ENCODE results near the gene FUT8.
"Not testable (repeated sequence)": the region's sequence is repeated elsewhere in the genome, so short reads cannot be mapped to it uniquely, and the experiment has no call there.

The FUT8 gene

DNA sequence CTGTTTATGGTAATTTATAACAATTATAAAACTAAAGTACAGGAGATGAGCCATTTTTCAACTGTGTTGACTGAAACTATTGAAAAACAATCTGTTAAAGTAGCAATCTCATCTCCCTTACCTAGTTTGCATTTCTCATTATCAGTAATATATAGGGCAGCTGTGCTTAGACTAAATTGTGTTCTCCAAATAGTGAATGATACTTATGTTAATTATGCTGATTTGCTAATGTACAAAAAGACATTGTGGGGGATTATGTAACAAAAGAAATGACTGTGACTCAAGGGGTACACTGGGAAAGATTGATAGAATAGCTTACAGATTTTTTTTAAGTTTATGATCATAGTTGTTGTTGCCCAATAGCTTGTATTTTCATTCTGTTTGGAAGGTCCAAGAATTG, 207.7 kb downstream of the FUT8 start:
- DNase-seq (ENCODE audit: low read depth in 2 of 2) = no peak

GRCh38 chr14:65622703-65623102, 210.2 kb downstream of the FUT8 start:
- no peak for DNase-seq (ENCODE audit: low read depth in 2 of 2)

DNA sequence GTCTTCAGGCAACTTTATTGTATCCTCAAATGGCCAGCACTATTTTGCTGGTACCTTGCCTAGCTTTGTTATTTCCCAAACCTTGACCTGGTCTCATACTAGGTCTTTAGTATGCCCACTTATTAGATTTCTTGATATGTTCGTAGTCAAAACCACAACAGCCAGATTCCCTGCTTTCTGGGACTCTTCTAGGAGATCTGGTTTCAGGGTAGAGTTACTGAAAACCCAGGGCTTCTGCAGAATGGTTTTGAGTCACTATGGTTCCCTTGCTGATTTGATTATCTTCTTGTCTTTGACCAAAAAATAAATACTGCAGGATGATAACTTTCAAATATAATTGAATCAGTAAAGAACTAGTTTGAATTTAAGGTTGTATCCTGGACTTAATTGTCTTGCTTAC, 211.2 kb downstream of the FUT8 start:
- no peak for DNase-seq (ENCODE audit: low read depth in 2 of 2)

DNA sequence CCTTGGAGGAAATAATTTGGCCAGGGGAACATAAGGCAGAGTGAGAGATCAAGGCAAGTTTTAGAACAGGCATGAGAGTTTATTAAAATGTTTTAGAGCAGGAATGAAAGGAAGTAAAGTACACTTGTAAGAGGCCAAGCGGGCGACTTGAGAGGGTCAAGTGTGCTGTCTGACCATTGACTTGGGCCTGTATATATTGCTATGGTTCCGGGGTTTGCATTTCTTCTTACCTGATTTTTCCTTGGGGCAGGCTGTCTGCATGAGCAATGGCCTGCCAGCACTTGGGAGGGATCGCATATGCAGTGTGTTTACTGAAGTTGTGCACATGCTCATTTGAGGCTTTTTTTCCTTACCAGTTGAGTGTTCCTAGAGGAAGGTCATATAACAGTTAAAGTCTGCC, 214.8 kb downstream of the FUT8 start:
- no peak for DNase-seq (ENCODE audit: low read depth in 2 of 2)

DNA sequence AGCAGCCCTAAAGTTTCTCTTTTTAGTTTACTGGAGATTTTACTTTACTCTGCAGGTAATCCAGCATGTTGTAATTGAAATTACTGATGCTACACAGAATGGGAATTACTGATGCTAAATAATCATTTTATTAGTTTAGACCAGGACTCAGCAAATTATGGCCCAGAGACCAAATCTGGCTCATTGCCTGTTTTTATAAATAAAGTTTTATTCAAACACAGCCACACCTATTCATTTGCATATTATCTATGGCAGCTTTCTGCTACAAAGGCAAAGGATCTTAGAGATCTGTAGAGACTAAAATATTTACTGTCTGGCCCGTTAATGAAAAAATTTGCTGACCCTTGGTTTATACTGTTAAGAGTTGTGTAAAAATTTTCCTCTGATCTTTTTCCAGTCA, 216.1 kb downstream of the FUT8 start:
- DNase-seq (ENCODE audit: low read depth in 2 of 2) = no peak

DNA sequence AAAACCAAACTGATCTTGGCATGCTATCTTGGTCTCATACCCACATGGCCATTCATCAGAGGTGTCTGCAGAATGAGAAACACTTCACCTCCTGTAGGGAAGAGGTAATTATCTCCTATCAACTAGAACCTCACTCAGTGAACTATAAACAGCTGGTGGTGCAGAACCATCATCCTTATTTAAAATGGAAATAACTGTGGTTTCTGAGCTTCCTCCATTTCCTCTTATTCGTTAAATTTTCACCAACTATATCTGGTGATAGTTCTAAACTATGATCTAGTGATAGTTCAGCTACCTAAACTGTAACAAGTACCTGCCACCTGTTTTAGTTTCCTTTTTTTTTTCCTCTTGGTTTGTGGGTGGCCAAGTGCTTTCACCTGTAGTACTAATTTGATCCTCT, 218.5 kb downstream of the FUT8 start:
- DNase-seq (ENCODE audit: low read depth in 2 of 2) = no peak

GRCh38 chr14:65632487-65632886, 220.0 kb downstream of the FUT8 start:
- no peak for DNase-seq (ENCODE audit: low read depth in 2 of 2)

DNA sequence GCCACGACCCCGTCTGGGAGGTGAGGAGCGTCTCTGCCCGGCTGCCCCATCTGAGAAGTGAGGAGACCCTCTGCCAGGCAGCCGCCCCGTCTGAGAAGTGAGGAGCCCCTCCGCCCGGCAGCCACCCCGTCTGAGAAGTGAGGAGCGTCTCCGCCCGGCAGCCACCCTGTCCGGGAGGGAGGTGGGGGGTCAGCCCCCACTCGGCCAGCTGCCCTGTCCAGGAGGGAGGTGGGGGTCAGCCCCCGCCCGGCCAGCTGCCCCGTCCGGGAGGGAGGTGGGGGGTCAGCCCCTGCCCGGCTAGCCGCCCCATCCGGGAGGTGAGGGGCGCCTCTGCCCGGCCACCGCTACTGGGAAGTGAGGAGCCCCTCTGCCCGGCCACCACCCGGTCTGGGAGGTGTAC, 221.1 kb downstream of the FUT8 start:
- not testable (repeated sequence) for DNase-seq (ENCODE audit: low read depth in 2 of 2)

DNA sequence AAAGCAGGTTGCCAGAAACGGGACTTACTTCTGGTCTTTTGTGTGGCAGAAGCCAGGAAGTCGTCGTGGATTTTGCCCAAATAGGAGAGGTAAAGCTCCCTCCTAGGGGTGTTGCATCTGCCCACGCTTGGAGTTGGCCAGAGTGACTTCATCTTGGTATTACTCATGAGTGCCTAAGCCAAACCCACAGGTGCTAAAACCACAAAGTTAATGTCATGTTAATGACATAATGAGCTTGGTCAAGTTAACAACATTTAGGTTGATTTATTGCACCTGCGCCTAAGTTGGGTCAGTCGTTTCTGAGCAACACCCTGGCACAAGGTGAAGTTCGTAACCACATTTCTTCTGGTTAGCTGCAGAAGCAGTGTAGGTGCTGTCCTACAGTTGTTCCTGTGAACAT, 225.2 kb downstream of the FUT8 start:
- peak; percentile 2 to 4 for DNase-seq (ENCODE audit: low read depth in 2 of 2)

DNA sequence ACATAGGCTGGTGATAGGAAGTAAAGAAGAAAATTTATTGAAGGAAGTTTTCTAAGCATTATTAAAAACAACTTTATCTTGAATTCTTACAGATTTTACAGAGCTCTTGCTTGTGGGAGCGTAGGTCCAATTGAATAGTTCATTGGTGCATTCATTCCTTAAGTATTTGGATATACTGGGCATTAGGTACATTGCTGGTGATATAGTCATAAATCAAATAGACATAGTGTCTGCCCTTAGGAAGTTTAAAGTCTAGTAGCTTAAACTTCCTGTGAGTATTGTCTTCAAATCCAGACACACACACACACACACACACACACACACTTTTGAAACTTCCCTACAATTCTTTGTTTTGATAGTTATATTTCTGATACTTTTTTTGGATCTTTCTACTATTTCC, 226.7 kb downstream of the FUT8 start:
- no peak for DNase-seq (ENCODE audit: low read depth in 2 of 2)

DNA sequence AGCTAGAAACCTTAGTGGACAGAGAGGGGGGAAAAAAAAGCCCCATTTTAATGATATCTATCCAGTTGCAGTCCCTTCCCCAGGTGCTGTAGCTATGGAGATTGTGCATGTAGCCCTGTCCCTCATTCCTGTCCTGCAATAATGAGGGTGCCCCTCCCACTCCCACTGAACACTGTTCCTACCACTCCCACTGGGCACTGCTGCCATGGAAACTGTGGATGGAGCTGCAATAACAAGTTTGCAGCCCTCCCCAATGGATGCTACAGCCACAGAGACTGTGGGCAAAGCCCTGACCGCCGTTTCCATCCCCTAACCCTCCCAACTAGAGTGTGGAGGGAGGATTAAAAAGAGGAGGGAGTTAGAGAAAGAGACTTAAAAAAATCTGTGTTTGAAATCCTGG, 238.3 kb downstream of the FUT8 start:
- DNase-seq (ENCODE audit: low read depth in 2 of 2) = no peak

DNA sequence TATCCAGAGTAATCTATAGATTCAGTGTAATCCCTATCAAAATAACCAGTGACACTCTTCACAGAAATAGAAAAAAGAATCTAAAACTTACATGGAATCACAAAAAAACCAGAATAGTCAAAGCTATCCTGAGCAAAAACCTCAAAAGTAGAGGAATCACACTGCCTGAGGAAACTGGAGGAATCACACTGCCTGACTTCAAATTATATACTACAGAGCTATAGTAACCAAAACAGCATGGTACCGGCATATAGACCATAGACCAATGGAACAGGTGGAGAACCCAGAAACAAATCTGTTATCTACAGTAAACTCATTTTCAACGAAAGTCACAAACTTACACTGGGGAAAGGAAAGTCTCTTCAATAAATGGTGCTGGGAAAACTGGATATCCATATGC, 244.0 kb downstream of the FUT8 start:
- DNase-seq (ENCODE audit: low read depth in 2 of 2) = no peak

- no peak for DNase-seq (ENCODE audit: low read depth in 2 of 2)
Observed at GRCh38 chr14:65658202-65658601, 245.7 kb downstream of the FUT8 start.

DNA sequence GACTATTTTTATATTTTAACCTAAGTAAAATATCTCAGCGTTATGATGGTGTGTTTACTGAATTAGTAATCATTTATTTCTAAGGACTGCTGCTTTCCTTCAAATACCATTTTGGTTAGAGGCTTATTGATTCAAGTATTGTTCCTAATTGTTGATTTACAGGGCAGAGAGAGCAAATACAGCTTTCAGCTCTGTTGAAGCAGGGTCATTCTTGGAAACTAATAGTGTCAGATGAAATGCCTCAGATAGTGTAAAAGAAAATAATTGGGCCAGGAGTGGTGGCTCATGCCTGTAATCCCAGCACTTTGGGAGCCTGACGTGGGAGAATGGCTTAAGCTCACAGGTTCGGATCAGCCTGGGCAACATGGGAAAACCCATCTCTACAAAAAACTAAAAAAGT, 249.3 kb downstream of the FUT8 start:
- no peak for DNase-seq (ENCODE audit: low read depth in 2 of 2)

DNA sequence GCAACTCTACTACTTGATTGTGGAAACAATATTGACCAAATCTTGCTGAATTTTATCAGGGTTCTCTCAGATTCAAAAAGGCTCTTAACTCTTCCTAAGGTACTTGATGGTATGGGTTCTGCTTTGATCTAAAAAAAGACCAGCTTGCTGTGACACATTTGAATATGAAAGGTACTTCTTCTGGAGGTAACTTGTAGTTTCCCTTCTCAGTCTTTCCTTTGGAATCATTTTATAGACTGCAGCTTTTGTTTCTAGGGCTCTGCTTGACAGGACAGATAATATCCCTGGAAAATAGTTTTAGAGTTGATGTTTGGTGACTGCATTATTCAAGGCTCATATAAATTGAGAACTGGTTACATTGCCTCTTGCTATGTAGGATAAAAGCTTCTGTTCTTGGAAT, 251.9 kb downstream of the FUT8 start:
- DNase-seq (ENCODE audit: low read depth in 2 of 2) = no peak

DNA sequence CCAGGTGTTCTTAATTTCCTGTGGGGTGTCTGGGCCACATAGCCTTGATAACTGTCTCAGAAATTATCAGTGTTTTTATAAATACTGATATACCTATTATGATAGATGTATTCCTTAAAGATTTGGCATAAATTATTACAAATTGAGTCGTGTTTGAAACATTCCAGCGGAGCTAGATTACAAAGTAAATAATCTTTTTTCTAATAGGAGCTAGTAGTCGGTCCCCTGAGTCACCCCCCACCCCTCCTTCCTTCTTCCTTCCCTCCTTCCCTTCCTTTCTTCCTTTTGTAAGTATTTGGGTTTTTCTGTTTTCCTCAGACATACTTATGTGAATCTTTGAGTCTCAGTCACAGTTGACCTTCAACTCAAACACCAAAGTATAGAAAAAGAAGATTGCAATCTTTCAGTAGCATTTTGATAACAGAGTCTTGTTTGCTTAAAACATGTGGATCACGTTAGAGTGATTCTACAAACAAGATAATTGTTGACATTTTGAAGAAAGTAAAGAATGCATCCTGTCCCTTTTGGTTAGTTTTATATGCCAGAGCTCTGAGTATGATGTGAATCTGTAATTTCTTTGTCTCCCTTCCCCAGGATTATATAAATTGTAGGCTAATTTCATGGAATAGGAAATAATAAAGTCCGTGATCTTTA, 264.0 kb downstream of the FUT8 start:
- DNase-seq (ENCODE audit: low read depth in 2 of 2) = no peak

DNA sequence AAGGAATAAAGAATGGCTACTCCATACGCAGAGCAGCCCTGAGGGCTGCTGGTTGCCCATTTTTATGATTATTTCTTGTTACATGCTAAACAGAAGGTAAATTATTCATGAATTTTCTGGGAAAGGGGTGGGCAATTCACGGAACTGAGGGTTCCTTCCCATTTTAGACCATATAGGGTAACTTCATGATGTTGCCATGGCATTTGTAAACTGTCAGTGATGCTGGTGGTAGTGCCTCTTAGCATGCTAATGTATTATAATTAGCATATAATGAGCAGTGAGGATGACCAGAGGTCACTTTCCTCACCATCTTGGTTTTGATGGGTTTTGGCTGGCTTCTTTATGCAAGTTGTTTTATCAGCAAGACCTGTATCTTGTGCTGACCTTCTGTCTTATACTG, 273.0 kb downstream of the FUT8 start:
- no peak for DNase-seq (ENCODE audit: low read depth in 2 of 2)

GRCh38 chr14:65686761-65687160, 274.2 kb downstream of the FUT8 start:
- no peak for DNase-seq (ENCODE audit: low read depth in 2 of 2)

GRCh38 chr14:65689070-65689469, 276.5 kb downstream of the FUT8 start:
- no peak for DNase-seq (ENCODE audit: low read depth in 2 of 2)

GRCh38 chr14:65692566-65692965, 280.0 kb downstream of the FUT8 start:
- DNase-seq (ENCODE audit: low read depth in 2 of 2) = not testable (repeated sequence)

- DNase-seq (ENCODE audit: low read depth in 2 of 2) = no peak
Observed at GRCh38 chr14:65696801-65697200, 284.3 kb downstream of the FUT8 start.

GRCh38 chr14:65703521-65703920, 291.0 kb downstream of the FUT8 start:
- no peak for DNase-seq (ENCODE audit: low read depth in 2 of 2)

GRCh38 chr14:65703996-65704395, 291.5 kb downstream of the FUT8 start:
- no peak for DNase-seq (ENCODE audit: low read depth in 2 of 2)

GRCh38 chr14:65704437-65704836, 291.9 kb downstream of the FUT8 start:
- DNase-seq (ENCODE audit: low read depth in 2 of 2) = no peak

All from activated CD4-positive, alpha-beta T cell treated with anti-CD3 and anti-CD28 coated beads for 24 hours (primary cell).